SK-N-SH treated with all-trans-retinoic acid at 6 μM for 48 hours (cell line): ENCODE measurements around the gene COL15A1.

ENCODE experiments used
- ARNTL ChIP-seq: fragments of 450-650 bp; formaldehyde crosslinking; IDR thresholded peaks from 2 replicates; pipeline ENCODE4 v1.5.0; 2020; ENCODE audit warnings: low read depth, mild to moderate bottlenecking, moderate library complexity, borderline replicate concordance
- BACH2 ChIP-seq: fragments of 250-450 bp; sonication (Bioruptor Pico); IDR thresholded peaks from 2 replicates; pipeline ENCODE4 v1.9.0; 2021; ENCODE audit warnings: mild to moderate bottlenecking, borderline replicate concordance
- CSDC2 ChIP-seq: fragments of 250-450 bp; sonication (Bioruptor Pico); IDR thresholded peaks from 2 replicates; pipeline ENCODE4 v1.5.0; 2020; ENCODE audit warnings: mild to moderate bottlenecking, moderate library complexity
- ESRRG ChIP-seq: fragments of 250-450 bp; sonication (Bioruptor Pico); IDR thresholded peaks from 2 replicates; pipeline ENCODE4 v1.6.1; 2021; ENCODE audit warnings: mild to moderate bottlenecking
- PATZ1 ChIP-seq: fragments of 250-450 bp; sonication (Bioruptor Pico); IDR thresholded peaks from 2 replicates; pipeline ENCODE4 v1.8.0; 2020; ENCODE audit warnings: mild to moderate bottlenecking, moderate library complexity, borderline replicate concordance
- PPARA ChIP-seq: fragments of 250-450 bp; sonication (Bioruptor Pico); IDR thresholded peaks from 2 replicates; pipeline ENCODE4 v1.5.0; 2020; ENCODE audit warnings: mild to moderate bottlenecking, borderline replicate concordance
- RARB ChIP-seq: fragments of 250-450 bp; sonication (Bioruptor Pico); IDR thresholded peaks from 2 replicates; pipeline ENCODE4 v1.8.0; 2021; ENCODE audit warnings: mild to moderate bottlenecking, moderate library complexity
- SNAI2 ChIP-seq: fragments of 250-450 bp; sonication (Bioruptor Pico); IDR thresholded peaks from 2 replicates; pipeline ENCODE4 v1.5.0; 2020; ENCODE audit warnings: mild to moderate bottlenecking, moderate library complexity
- TCF4 ChIP-seq: fragments of 250-450 bp; sonication (Bioruptor Pico); IDR thresholded peaks from 2 replicates; pipeline ENCODE4 v1.8.0; 2021; ENCODE audit warnings: mild to moderate bottlenecking, moderate library complexity, borderline replicate concordance
- TOX ChIP-seq: fragments of 250-450 bp; sonication (Bioruptor Pico); IDR thresholded peaks from 2 replicates; pipeline ENCODE4 v1.8.0; 2021; ENCODE audit warnings: mild to moderate bottlenecking, moderate library complexity, borderline replicate concordance
- ZC3H10 ChIP-seq: fragments of 250-450 bp; sonication (Bioruptor Pico); IDR thresholded peaks from 2 replicates; pipeline ENCODE4 v1.5.1; 2021; ENCODE audit warnings: mild to moderate bottlenecking, moderate library complexity
- ZFP3 ChIP-seq: fragments of 250-450 bp; sonication (Bioruptor Pico); IDR thresholded peaks from 2 replicates; pipeline ENCODE4 v1.5.0; 2020; ENCODE audit warnings: mild to moderate bottlenecking, moderate library complexity

DNA sequence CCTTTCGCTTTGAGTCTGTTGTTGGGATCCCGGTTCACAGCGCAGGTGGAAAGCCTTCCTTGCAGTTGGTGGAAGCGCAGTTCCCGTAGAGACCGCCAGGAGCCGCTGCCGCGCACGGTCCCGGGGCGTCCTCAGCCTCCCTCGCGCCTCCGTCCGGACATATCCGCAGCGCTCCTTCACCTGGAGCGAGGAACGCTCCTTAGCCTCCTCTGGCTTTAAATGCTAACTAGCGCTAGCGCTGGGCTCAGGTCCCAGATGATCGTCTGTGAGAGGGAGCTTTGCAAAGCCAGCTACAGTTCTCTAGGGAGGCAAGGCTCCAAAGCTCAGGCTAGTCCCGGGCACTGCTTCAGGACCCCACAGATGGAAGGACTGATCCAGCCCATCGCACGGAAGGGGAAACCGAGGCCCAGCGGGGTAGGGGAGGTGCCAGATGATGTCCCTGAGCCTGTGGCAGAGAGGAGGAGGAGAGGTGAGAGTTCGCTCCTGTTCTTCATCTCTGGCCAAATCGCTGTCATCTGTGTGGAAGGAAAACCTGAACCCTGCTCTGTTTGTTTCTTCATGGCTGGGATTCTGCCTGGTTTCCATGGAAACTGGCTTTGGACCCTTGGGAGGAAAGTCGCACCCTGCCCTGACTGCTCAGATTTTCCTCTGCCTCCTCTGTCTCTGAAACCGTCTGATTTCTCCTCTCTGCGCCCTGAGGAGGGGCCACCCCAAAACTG lies 31.4 kb downstream of the COL15A1 start:
- no peak for TF ChIP-seq ARNTL (CRISPR knock-in tag)
- TF ChIP-seq PATZ1 (CRISPR knock-in tag): no peak
- no peak for TF ChIP-seq TOX (CRISPR knock-in tag)
- no peak for TF ChIP-seq RARB (CRISPR knock-in tag)
- no peak for TF ChIP-seq ZC3H10 (CRISPR knock-in tag)
- TF ChIP-seq PPARA: no peak
- TF ChIP-seq TCF4 (CRISPR knock-in tag): no peak
- no peak for TF ChIP-seq ZFP3
- TF ChIP-seq SNAI2 (CRISPR knock-in tag): no peak
- TF ChIP-seq CSDC2 (CRISPR knock-in tag): no peak
- no peak for TF ChIP-seq BACH2 (CRISPR knock-in tag)
- TF ChIP-seq ESRRG (CRISPR knock-in tag): no peak
